HG03521 (cell line): ENCODE results near the gene PSPN.

Source experiments
- ATAC-seq: cut with Tn5 transposase; IDR thresholded peaks from one replicate; pipeline ENCODE4 v1.9.1; 2021; ENCODE audit warnings: mild to moderate bottlenecking, moderate library complexity; ENCODE audit not compliant: unreplicated experiment

Gene PSPN

DNA sequence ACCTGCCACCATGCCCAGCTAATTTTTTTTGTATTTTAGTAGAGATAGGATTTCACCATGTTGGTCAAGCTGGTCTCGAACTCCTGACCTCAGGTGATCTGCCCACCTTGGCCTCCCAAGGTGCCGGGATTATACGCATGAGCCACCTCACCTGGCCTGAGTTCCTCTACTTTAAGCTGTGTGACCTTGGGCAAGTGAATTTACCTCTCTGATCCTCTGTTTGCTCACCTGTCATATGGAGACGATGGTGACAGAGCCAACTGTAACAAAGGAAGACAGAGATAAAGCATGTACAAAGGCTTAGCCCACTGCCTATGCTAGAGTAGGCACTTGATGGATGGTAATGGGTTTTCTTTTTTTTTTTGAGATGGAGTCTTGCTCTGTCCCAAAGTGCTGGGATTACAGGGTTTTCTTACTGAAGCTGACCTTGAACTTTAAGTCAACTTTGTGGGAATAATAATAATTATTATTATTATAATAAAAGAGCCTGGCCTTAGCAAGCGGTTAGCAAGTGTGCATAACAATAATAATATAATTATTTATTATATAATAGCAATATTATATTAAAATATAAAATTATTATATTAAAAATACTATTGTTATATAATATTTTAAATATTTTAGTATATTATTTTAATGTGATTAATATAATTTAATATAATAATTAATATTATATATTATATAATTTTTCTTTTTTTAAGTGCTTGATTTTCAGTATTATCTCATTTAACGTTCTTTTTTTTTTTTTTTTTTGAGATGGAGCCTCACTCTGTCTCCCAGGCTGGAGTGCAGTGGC, 41.0 kb downstream of the PSPN start:
- ATAC-seq, result no peak

DNA sequence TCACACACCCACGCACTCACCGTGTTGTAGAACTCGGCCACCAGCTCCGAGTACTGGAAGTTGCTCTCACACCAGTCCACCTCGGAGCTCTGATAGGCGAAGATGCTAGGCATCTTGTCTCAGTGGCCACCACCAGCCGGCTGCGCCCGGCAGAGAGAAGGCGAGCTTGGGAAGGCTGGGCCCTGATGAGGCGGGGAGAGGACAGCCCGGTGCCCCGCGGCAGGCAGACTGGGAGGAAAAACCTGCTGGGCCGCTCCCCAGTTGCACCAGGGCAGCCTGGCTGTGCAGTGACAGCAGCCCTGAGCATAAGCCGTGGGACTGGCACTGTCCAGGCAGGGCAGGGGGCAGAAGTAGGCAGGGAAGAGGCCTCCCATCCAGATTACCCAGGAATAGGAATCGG, 42.3 kb downstream of the PSPN start, which contains the start of gene ACER1:
TSS of gene ACER1 (minus strand) at position 174 of the 400 bp plus-strand sequence. CDS start at position 113, 61 bp downstream.
- no peak for ATAC-seq

DNA sequence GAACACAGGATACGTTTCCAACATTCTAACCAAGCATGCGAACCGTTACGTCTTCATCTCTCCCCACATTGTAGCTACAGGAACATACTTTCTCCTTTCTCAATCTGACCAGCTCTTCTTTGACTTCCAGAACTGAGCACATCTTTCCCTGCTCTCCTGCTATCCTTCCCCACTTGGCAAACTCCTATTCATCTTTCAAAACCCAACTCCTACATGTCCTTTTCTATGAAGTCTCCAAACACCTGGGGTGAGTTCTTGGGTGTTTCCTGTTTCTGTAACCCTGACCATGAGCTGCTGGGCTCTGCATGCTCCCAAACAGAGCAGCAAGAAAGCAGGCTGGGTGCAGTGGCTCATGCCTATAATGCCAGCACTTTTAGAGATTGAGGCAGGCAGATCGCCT, 48.9 kb downstream of the PSPN start:
- ATAC-seq, result no peak

DNA sequence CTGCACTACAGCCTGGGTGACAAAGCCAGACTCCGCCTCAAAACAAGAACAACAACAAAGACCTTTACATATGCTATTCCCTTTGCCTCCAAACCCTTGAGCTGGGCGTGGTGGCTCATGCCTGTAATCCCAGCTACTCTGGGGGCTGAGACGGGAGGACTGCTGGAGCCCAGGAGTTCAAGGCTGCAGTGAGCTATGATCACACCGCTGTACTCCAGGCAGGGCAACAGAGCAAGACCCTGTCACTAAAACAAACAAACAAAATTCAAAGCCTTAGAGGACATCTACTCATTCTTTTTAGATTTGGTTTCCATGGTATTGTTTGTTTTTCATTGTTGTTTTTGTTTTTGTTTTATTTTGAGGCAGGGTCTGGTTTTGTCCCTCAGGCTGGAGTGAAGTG, 50.1 kb downstream of the PSPN start:
- ATAC-seq, result no peak
